A673 (cell line): ENCODE results near the gene SHROOM2. TPM values are rescaled to one million over a fixed set of nuclear protein-coding genes. Genes with fewer than 3 reads are reported as not detected.

ENCODE experiments used
- BruUV-seq: library from RNA; stranded (reverse); fragments of 400-500 nt; replicated peaks from 2 replicates; lab custom pipeline; 2021; lab: Mats Ljungman, UMichigan
- CTCF ChIA-PET: fragments of 300-600 bp; sonication (Branson Sonifier 250); formaldehyde crosslinking; loops from one replicate; lab custom pipeline; 2022; ENCODE audit warnings: antibody characterized with exemption; lab: Charles Lee
- POLR2A ChIA-PET: fragments of 300-600 bp; sonication (Branson Sonifier 250); formaldehyde crosslinking; loops from one replicate; lab custom pipeline; 2022; ENCODE audit warnings: antibody characterized with exemption; ENCODE audit not compliant: low non-redundant PET; lab: Charles Lee
- DNase-seq: peaks from one replicate; pipeline ENCODE4 v3.0.0-alpha.2; 2015; ENCODE audit warnings: low spot score
- H3K27ac ChIP-seq: fragments of 200-600 bp; sonication (generic); 2 replicates; pipeline ENCODE4 v1.5.1; 2016; ENCODE audit warnings: mixed run types, low read depth, mild to moderate bottlenecking, mixed read lengths, antibody characterized with exemption, low read length; ENCODE audit not compliant: poor library complexity, severe bottlenecking
- H3K27me3 ChIP-seq: fragments of 200-600 bp; sonication (generic); replicated peaks from 2 replicates; pipeline ENCODE4 v1.6.1; 2017; ENCODE audit warnings: mixed run types, low read depth, mild to moderate bottlenecking, mixed read lengths, antibody characterized with exemption, low read length; ENCODE audit not compliant: insufficient read depth, poor library complexity
- H3K36me3 ChIP-seq: fragments of 200-600 bp; sonication (generic); 2 replicates; pipeline ENCODE4 v1.6.1; 2016; ENCODE audit warnings: mixed run types, mild to moderate bottlenecking, mixed read lengths, antibody characterized with exemption, low read length; ENCODE audit not compliant: insufficient read depth, poor library complexity, severe bottlenecking
- H3K4me1 ChIP-seq: fragments of 200-600 bp; sonication (generic); 2 replicates; pipeline ENCODE4 v1.6.1; 2017; ENCODE audit warnings: mixed run types, mild to moderate bottlenecking, mixed read lengths, antibody characterized with exemption, low read length; ENCODE audit not compliant: insufficient read depth, poor library complexity, severe bottlenecking
- H3K4me3 ChIP-seq: fragments of 200-600 bp; sonication (generic); 2 replicates; pipeline ENCODE4 v1.5.1; 2016; ENCODE audit warnings: low read depth, mixed run types, mild to moderate bottlenecking, mixed read lengths, low read length; ENCODE audit not compliant: poor library complexity, severe bottlenecking
- H3K9me3 ChIP-seq: fragments of 200-600 bp; sonication (generic); 2 replicates; pipeline ENCODE4 v1.6.1; 2016; ENCODE audit warnings: mixed run types, low read depth, mild to moderate bottlenecking, mixed read lengths, antibody characterized with exemption, low read length; ENCODE audit not compliant: poor library complexity, severe bottlenecking
- EZH2 ChIP-seq: fragments of 200-600 bp; sonication (generic); IDR thresholded peaks from 2 replicates; pipeline ENCODE4 v1.6.1; 2017; ENCODE audit warnings: borderline replicate concordance, low read depth, mild to moderate bottlenecking, mixed read lengths, antibody characterized with exemption, low read length; ENCODE audit not compliant: poor library complexity, severe bottlenecking
- intact Hi-C: fragments of 100-400 bp; cut with micrococcal nuclease; formaldehyde crosslinking; loops from one replicate; pipeline ENCODE4 v1.10.0; 2022; ENCODE audit not compliant: unreplicated experiment
- total RNA-seq: library from RNA; stranded (reverse); gene quantifications from 2 replicates; pipeline ENCODE4 v1.2.3, GENCODE V29; 2021
- TF ChIP-seq, protein P1 (sequence below): fragments of 300-800, 200-600 bp; sonication (generic); conservative IDR thresholded peaks from 2 replicates; pipeline ENCODE4 v1.5.1; 2017; ENCODE audit warnings: low read depth, mild to moderate bottlenecking, antibody characterized with exemption, low read length, moderate library complexity, mixed read lengths

SHROOM2 gene
- total RNA-seq, 1 experiment from 2014 or later: 3.7 TPM

DNA sequence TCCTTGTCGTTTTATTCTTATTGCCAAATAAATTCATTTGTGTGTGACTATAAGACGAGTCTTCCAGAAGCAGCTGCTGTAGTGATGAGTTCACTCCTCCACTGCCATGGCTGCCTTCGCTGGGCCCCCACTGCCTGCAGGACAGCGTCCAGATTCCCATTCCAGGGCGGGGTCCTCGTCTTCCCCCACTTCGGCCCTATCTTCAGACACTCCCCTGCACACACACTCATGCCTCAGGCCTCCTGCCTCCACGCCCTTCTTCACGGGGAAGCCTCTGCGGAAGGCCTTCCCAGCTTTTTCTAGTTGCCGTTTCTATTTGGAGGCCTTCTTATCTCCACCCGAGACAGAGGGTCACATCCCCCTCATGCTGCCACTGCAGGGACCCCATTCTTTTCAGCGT lies 80.4 kb downstream of the SHROOM2 start:
- no TSS peak for BruUV-seq
- Histone ChIP-seq H3K36me3 (no peaks in the 10 kb centered on the region), H3K9me3 (no peaks in the 10 kb centered on the region), H3K4me3 (no peak overlapping the region), H3K27ac (no peak overlapping the region), H3K4me1 (no peaks in the 10 kb centered on the region), H3K27me3 (no peaks in the 10 kb centered on the region)
- intact Hi-C loops: no loop called here
- ChIA-PET POLR2A (interaction anchor here (0.6 kb wide), 1 partner anchor 389 kb away, joined by 3 read pairs; no protein-coding TSS in a partner anchor), CTCF (no interaction called here)
- DNase-seq: no peak
- TF ChIP-seq, protein P1, sequence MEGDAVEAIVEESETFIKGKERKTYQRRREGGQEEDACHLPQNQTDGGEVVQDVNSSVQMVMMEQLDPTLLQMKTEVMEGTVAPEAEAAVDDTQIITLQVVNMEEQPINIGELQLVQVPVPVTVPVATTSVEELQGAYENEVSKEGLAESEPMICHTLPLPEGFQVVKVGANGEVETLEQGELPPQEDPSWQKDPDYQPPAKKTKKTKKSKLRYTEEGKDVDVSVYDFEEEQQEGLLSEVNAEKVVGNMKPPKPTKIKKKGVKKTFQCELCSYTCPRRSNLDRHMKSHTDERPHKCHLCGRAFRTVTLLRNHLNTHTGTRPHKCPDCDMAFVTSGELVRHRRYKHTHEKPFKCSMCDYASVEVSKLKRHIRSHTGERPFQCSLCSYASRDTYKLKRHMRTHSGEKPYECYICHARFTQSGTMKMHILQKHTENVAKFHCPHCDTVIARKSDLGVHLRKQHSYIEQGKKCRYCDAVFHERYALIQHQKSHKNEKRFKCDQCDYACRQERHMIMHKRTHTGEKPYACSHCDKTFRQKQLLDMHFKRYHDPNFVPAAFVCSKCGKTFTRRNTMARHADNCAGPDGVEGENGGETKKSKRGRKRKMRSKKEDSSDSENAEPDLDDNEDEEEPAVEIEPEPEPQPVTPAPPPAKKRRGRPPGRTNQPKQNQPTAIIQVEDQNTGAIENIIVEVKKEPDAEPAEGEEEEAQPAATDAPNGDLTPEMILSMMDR: no peak
- no peak for TF ChIP-seq EZH2

DNA sequence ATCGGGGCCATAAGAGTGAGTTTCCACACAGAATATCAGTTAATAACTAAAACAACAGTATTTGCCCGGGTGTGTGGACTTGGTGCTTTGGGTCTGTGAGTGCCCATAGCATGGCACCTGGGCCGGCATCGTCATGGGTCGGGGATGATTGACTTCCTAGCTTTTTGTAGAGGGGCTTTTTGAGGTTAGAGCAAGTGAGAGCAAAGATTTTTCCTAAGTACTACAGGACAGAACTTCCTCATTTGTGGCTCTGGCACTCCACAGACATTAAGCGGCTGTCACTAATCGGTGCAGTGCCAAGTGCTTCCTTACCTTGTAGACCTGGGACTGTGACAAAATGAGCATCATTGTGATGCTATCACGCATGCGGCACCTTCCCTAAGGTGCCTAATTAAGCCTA lies 81.0 kb downstream of the SHROOM2 start:
- DNase-seq: no peak
- no peaks in the 10 kb centered on the region for H3K9me3 ChIP-seq
- H3K27ac ChIP-seq: no peak overlapping the region
- CTCF ChIA-PET: no interaction called here
- TF ChIP-seq, protein P1: no peak
- TF ChIP-seq EZH2: no peak
- H3K4me1 ChIP-seq: no peaks in the 10 kb centered on the region
- no peaks in the 10 kb centered on the region for H3K36me3 ChIP-seq
- no peak overlapping the region for H3K4me3 ChIP-seq
- no peaks in the 10 kb centered on the region for H3K27me3 ChIP-seq
- intact Hi-C loops: no loop called here
- POLR2A ChIA-PET: no interaction called here
- no TSS peak for BruUV-seq

DNA sequence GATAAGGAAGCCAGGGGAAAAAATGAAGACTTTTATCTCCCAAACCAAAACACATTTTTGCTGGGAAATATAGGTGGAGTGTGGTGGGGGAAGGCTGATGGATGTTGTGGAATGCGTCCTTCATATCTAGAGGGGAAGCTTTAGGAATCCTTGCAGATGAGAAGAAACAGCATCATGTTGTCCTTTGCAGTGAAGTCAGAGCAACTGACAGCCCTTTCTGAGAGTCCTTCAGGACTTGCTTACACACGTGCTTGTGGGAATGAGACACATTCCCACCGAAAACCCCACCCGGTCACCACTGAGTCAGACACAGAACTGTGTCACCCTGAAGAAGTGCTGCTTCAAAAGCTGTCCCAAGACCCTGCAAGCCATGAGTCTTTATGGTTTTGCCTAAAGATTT lies 81.5 kb downstream of the SHROOM2 start:
- H3K36me3 ChIP-seq: no peaks in the 10 kb centered on the region
- no peaks in the 10 kb centered on the region for H3K9me3 ChIP-seq
- no peak overlapping the region for H3K27ac ChIP-seq
- H3K4me3 ChIP-seq: no peak overlapping the region
- intact Hi-C loops: no loop called here
- H3K4me1 ChIP-seq: no peaks in the 10 kb centered on the region
- no TSS peak for BruUV-seq
- CTCF ChIA-PET: no interaction called here
- no peak for DNase-seq
- POLR2A ChIA-PET: no interaction called here
- no peaks in the 10 kb centered on the region for H3K27me3 ChIP-seq
- TF ChIP-seq EZH2: no peak
- TF ChIP-seq, protein P1: no peak
